ENCODE results near the gene PIK3C2B.
A peak's percentile ranks its signal among the peaks of the same experiment; 100 is the strongest.

Gene PIK3C2B

GRCh38 chr1:204480515-204480914, 14.1 kb downstream of the PIK3C2B start:
- CTCF ChIA-PET = interaction anchor here (0.9 to 4.0 kb wide), 3 partner anchors 12 to 59 kb away, joined by 4 to 17 read pairs (median 6); no protein-coding TSS in a partner anchor
- peaks cover 31% of the 10 kb centered on the region for H3K4me1 Mint-ChIP-seq
- no peak for DNase-seq
- H3K27me3 Mint-ChIP-seq = no peaks in the 10 kb centered on the region
- no peaks in the 10 kb centered on the region for H3K36me3 Mint-ChIP-seq
- H3K9me3 Mint-ChIP-seq = no peaks in the 10 kb centered on the region
- no peak overlapping the region for H3K4me3 Mint-ChIP-seq
- H3K27ac Mint-ChIP-seq = no peak overlapping the region

GRCh38 chr1:204479387-204480136, 15.0 kb downstream of the PIK3C2B start:
- Mint-ChIP-seq H3K4me1 (peaks cover 39% of the 10 kb centered on the region), H3K36me3 (no peaks in the 10 kb centered on the region), H3K27ac (no peak overlapping the region), H3K4me3 (no peak overlapping the region), H3K27me3 (no peaks in the 10 kb centered on the region), H3K9me3 (no peaks in the 10 kb centered on the region)
- no peak for DNase-seq
- CTCF ChIA-PET = interaction anchor here (0.7 to 4.0 kb wide), 6 partner anchors 13 to 48 kb away, joined by 4 to 17 read pairs (median 8); partner anchors contain the start of gene PIK3C2B

- Mint-ChIP-seq H3K36me3 (no peaks in the 10 kb centered on the region), H3K4me3 (no peak overlapping the region), H3K9me3 (no peaks in the 10 kb centered on the region), H3K27me3 (no peaks in the 10 kb centered on the region), H3K4me1 (peaks cover 40% of the 10 kb centered on the region), H3K27ac (no peak overlapping the region)
- DNase-seq = no peak
- CTCF ChIA-PET = interaction anchor here (0.7 to 4.0 kb wide), 8 partner anchors 12 to 329 kb away, joined by 3 to 17 read pairs (median 6); partner anchors contain the start of gene PIK3C2B
These were observed 15.7 kb downstream of the PIK3C2B start for GRCh38 chr1:204478921-204479320.

GRCh38 chr1:204478172-204478899, 16.3 kb downstream of the PIK3C2B start:
- no peak overlapping the region for H3K4me3 Mint-ChIP-seq
- no peaks in the 10 kb centered on the region for H3K9me3 Mint-ChIP-seq
- CTCF ChIA-PET = interaction anchor here (0.7 to 4.0 kb wide), 7 partner anchors 12 to 329 kb away, joined by 3 to 17 read pairs (median 7); partner anchors contain the start of gene PIK3C2B
- no peaks in the 10 kb centered on the region for H3K36me3 Mint-ChIP-seq
- DNase-seq = no peak
- H3K27ac Mint-ChIP-seq = no peak overlapping the region
- H3K4me1 Mint-ChIP-seq = peaks cover 40% of the 10 kb centered on the region
- H3K27me3 Mint-ChIP-seq = no peaks in the 10 kb centered on the region

- Mint-ChIP-seq H3K4me3 (no peak overlapping the region), H3K36me3 (peaks cover 2% of the 10 kb centered on the region), H3K9me3 (no peaks in the 10 kb centered on the region), H3K27me3 (no peaks in the 10 kb centered on the region), H3K4me1 (peaks cover 40% of the 10 kb centered on the region), H3K27ac (peak overlapping the region; percentile 69)
- CTCF ChIA-PET = interaction anchor here (2.2 to 2.6 kb wide), 3 partner anchors 16 to 46 kb away, joined by 7 to 12 read pairs (median 10); partner anchors contain the start of gene PIK3C2B
- no peak for DNase-seq
These were observed 17.4 kb downstream of the PIK3C2B start for GRCh38 chr1:204477036-204477740.

GRCh38 chr1:204476563-204476962, 18.0 kb downstream of the PIK3C2B start:
- H3K27me3 Mint-ChIP-seq = no peaks in the 10 kb centered on the region
- no peak for DNase-seq
- H3K4me3 Mint-ChIP-seq = no peak overlapping the region
- H3K4me1 Mint-ChIP-seq = peaks cover 38% of the 10 kb centered on the region
- CTCF ChIA-PET = no interaction called here
- H3K36me3 Mint-ChIP-seq = peaks cover 2% of the 10 kb centered on the region
- H3K27ac Mint-ChIP-seq = no peak overlapping the region
- no peaks in the 10 kb centered on the region for H3K9me3 Mint-ChIP-seq

- CTCF ChIA-PET = interaction anchor here (0.9 to 1.2 kb wide), 2 partner anchors 29 to 66 kb away, joined by 3 read pairs; no protein-coding TSS in a partner anchor
- no peak overlapping the region for H3K4me3 Mint-ChIP-seq
These were observed 18.8 kb downstream of the PIK3C2B start for GRCh38 chr1:204475656-204476432.

GRCh38 chr1:204473400-204473965, 21.1 kb downstream of the PIK3C2B start:
- Mint-ChIP-seq H3K36me3 (peaks cover 19% of the 10 kb centered on the region), H3K4me3 (no peak overlapping the region), H3K27me3 (no peaks in the 10 kb centered on the region), H3K4me1 (peaks cover 15% of the 10 kb centered on the region), H3K9me3 (no peaks in the 10 kb centered on the region), H3K27ac (no peak overlapping the region)
- no peak for DNase-seq
- CTCF ChIA-PET = interaction anchor here (1.1 kb wide), 2 partner anchors 26 kb away, joined by 3 read pairs; no protein-coding TSS in a partner anchor

More at GRCh38 chr1:204475656-204476432, 18.8 kb downstream of the PIK3C2B start:
- Mint-ChIP-seq H3K36me3 (peaks cover 2% of the 10 kb centered on the region), H3K27ac (no peak overlapping the region), H3K9me3 (no peaks in the 10 kb centered on the region), H3K4me1 (peaks cover 31% of the 10 kb centered on the region), H3K27me3 (no peaks in the 10 kb centered on the region)
- DNase-seq = no peak

GRCh38 chr1:204472660-204473059, 21.9 kb downstream of the PIK3C2B start:
- DNase-seq = no peak
- peaks cover 15% of the 10 kb centered on the region for H3K4me1 Mint-ChIP-seq
- H3K36me3 Mint-ChIP-seq = peaks cover 20% of the 10 kb centered on the region
- H3K9me3 Mint-ChIP-seq = no peaks in the 10 kb centered on the region
- CTCF ChIA-PET = no interaction called here
- no peaks in the 10 kb centered on the region for H3K27me3 Mint-ChIP-seq
- no peak overlapping the region for H3K27ac Mint-ChIP-seq
- H3K4me3 Mint-ChIP-seq = no peak overlapping the region

GRCh38 chr1:204471687-204472086, 22.9 kb downstream of the PIK3C2B start:
- no peaks in the 10 kb centered on the region for H3K27me3 Mint-ChIP-seq
- CTCF ChIA-PET = no interaction called here
- peaks cover 22% of the 10 kb centered on the region for H3K36me3 Mint-ChIP-seq
- H3K4me3 Mint-ChIP-seq = no peak overlapping the region
- H3K27ac Mint-ChIP-seq = no peak overlapping the region
- no peak for DNase-seq
- peaks cover 15% of the 10 kb centered on the region for H3K4me1 Mint-ChIP-seq
- no peaks in the 10 kb centered on the region for H3K9me3 Mint-ChIP-seq

GRCh38 chr1:204469304-204469703, 25.3 kb downstream of the PIK3C2B start:
- Mint-ChIP-seq H3K4me1 (peaks cover 11% of the 10 kb centered on the region), H3K9me3 (no peaks in the 10 kb centered on the region), H3K36me3 (peaks cover 31% of the 10 kb centered on the region), H3K27ac (no peak overlapping the region), H3K27me3 (no peaks in the 10 kb centered on the region), H3K4me3 (no peak overlapping the region)
- no peak for DNase-seq
- CTCF ChIA-PET = no interaction called here

GRCh38 chr1:204468766-204469302, 25.8 kb downstream of the PIK3C2B start:
- Mint-ChIP-seq H3K4me1 (peaks cover 16% of the 10 kb centered on the region), H3K27ac (no peak overlapping the region), H3K4me3 (no peak overlapping the region), H3K9me3 (no peaks in the 10 kb centered on the region), H3K27me3 (no peaks in the 10 kb centered on the region), H3K36me3 (peaks cover 33% of the 10 kb centered on the region)
- CTCF ChIA-PET = no interaction called here
- DNase-seq = no peak

GRCh38 chr1:204468206-204468605, 26.4 kb downstream of the PIK3C2B start:
- CTCF ChIA-PET = no interaction called here
- Mint-ChIP-seq H3K27ac (no peak overlapping the region), H3K27me3 (no peaks in the 10 kb centered on the region), H3K4me3 (no peak overlapping the region), H3K36me3 (peaks cover 36% of the 10 kb centered on the region), H3K4me1 (peaks cover 22% of the 10 kb centered on the region), H3K9me3 (no peaks in the 10 kb centered on the region)
- no peak for DNase-seq
